D721Med (cell line): ENCODE results near the gene THPO.
A peak's percentile ranks its signal among the peaks of the same experiment; 100 is the strongest.

Experiments
- DNase-seq: peaks from one replicate; pipeline ENCODE4 v3.0.0; 2011; ENCODE audit warnings: low spot score; ENCODE audit not compliant: insufficient read length
- FAIRE-seq: peaks from 2 replicates; lab custom pipeline; 2011; peaks lifted over from hg19 to GRCh38; lab: Jason Lieb, UNC
- TF ChIP-seq, protein P1 (sequence below): IDR thresholded peaks from 2 replicates; pipeline ENCODE4 v1.5.1; 2012; ENCODE audit warnings: mild to moderate bottlenecking, control low read depth; ENCODE audit not compliant: insufficient read depth; ENCODE audit errors: missing control alignments

The THPO gene

DNA sequence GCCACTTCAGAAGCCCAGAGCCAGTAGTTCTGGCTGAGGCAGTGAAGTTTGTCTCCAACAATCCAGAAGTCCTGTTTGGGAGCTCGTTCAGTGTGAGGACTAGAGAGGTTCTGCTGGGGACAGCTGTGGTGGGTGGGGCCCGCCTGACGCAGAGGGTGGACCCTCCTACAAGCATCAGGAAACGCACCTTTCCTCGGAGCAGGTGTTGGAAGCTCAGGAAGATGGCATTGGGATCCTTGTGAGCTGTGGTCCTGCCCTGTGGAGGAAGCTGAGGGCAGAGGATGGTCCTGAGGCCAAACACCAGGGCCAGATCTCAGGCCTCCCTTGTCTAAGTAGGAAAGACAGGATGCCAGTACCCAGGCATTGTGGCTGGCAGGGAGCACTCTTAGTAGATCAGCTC is 5.1 kb downstream of the THPO start:
- TF ChIP-seq, protein P1, sequence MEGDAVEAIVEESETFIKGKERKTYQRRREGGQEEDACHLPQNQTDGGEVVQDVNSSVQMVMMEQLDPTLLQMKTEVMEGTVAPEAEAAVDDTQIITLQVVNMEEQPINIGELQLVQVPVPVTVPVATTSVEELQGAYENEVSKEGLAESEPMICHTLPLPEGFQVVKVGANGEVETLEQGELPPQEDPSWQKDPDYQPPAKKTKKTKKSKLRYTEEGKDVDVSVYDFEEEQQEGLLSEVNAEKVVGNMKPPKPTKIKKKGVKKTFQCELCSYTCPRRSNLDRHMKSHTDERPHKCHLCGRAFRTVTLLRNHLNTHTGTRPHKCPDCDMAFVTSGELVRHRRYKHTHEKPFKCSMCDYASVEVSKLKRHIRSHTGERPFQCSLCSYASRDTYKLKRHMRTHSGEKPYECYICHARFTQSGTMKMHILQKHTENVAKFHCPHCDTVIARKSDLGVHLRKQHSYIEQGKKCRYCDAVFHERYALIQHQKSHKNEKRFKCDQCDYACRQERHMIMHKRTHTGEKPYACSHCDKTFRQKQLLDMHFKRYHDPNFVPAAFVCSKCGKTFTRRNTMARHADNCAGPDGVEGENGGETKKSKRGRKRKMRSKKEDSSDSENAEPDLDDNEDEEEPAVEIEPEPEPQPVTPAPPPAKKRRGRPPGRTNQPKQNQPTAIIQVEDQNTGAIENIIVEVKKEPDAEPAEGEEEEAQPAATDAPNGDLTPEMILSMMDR, result no peak
- DNase-seq, result no peak
- FAIRE-seq, result no peak

DNA sequence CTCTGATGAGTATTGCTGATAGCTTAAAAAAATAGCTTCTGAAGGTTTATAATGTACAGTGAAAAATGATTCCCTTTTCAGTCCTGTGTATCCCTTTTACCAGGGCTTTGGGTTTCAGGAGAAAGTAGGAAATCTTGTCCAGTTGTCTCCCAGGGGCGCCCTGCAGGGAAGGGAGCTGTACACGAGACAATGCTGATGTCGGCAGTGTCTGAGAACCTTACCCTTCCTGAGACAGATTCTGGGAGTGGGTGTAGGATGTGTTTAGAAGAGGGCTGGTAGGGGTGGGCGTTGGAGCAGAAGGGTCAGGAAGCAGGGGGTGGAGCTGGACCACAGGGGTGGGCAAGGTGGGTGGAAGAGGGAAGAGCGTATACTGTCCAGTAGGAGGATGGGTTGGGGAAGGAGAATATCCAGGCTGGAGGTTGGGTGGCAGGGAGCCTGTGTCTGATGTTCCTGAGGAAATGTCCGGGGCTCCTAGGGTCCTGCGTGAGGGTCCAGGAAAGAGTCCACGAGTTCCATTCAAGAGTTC is 5.6 kb downstream of the THPO start:
- DNase-seq (no peak), FAIRE-seq (no peak)
- TF ChIP-seq, protein P1, result no peak

- TF ChIP-seq, protein P1, result peak; percentile 99
- DNase-seq, result peak; percentile 83
- FAIRE-seq, result no peak
These were observed 6.4 kb downstream of the THPO start for GRCh38 chr3:184371570-184372018.

GRCh38 chr3:184368586-184369183 is 9.3 kb downstream of the THPO start:
- TF ChIP-seq, protein P1, result no peak
- DNase-seq (no peak), FAIRE-seq (no peak)

DNA sequence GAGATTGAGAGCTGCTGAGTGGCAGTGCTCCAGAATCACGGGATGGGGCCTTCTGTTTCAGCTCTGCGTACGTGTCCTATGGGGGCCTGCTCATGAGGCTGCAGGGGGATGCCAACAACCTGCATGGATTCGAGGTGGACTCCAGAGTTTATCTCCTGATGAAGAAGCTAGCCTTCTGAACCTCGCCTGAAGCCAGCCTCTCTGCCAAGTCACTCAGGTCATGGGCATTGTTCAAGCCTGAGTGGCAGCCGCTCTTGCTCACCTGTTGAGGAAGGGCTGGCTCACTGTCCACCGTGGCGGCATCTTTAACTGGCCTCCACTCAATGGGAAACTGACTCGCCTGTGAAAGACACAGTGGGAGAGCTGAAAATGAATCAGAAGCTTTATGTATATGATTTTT is 9.9 kb downstream of the THPO start:
- FAIRE-seq, result no peak
- TF ChIP-seq, protein P1, result no peak

GRCh38 chr3:184366619-184367289 is 11.3 kb downstream of the THPO start:
- FAIRE-seq, result no peak
- no peak for DNase-seq
- TF ChIP-seq, protein P1, result no peak

More for the DNA sequence above, 9.9 kb downstream of the THPO start:
- no peak for DNase-seq
